Endothelial cell of umbilical vein (primary cell): ENCODE data around the gene GPR173. TPM values are rescaled to one million over a fixed set of nuclear protein-coding genes. Genes with fewer than 3 reads are reported as not detected.

Source experiments
- BruUV-seq: library from RNA; stranded (reverse); fragments of 400-500 nt; replicated peaks from 2 replicates; lab custom pipeline; 2021; lab: Mats Ljungman, UMichigan
- CTCF ChIA-PET: fragments of 300-600, 350-600 bp; sonication (Branson Sonifier 250); formaldehyde crosslinking; loops from one replicate; lab custom pipeline; 2021; ENCODE audit warnings: antibody characterized with exemption, inconsistent platforms; lab: Charles Lee
- POLR2A ChIA-PET: fragments of 300-600, 350-600 bp; sonication (Branson Sonifier 250); formaldehyde crosslinking; loops from one replicate; lab custom pipeline; 2021; ENCODE audit warnings: antibody characterized with exemption, inconsistent platforms; lab: Charles Lee
- DNase-seq: peaks from one replicate; pipeline ENCODE4 v3.0.0-alpha.2; 2011; ENCODE audit warnings: low read depth, low spot score
- FAIRE-seq: peaks from 2 replicates; lab custom pipeline; 2011; peaks lifted over from hg19 to GRCh38; lab: Jason Lieb, UNC
- H2AFZ ChIP-seq: 2 replicates; pipeline ENCODE4 v1.6.0; 2012; ENCODE audit warnings: low read depth, low read length, control low read depth, inconsistent platforms
- H3K27ac ChIP-seq: 2 replicates; pipeline ENCODE4 v1.5.1; 2011; ENCODE audit warnings: low read depth, mild to moderate bottlenecking, control low read depth, low read length, moderate library complexity; ENCODE audit not compliant: insufficient read depth
- H3K27me3 ChIP-seq, 2 experiments: 2 replicates each; pipeline versions ENCODE4 v1.6.0 to v1.6.1; 2011; ENCODE audit warnings: low read length in 2 of 2, mixed read lengths in 1 of 2; ENCODE audit not compliant: control insufficient read depth in 2 of 2, insufficient read depth in 2 of 2
- H3K36me3 ChIP-seq, 2 experiments: 2 replicates in 1 of 2; 3 replicates in 1 of 2; pipeline ENCODE4 v1.5.1; 2011; ENCODE audit warnings: low read length in 2 of 2, mild to moderate bottlenecking in 1 of 2, moderate library complexity in 1 of 2; ENCODE audit not compliant: control insufficient read depth in 2 of 2, insufficient read depth in 2 of 2; ENCODE audit errors: extremely low read depth in 1 of 2
- H3K4me1 ChIP-seq: 3 replicates; pipeline ENCODE4 v1.5.1; 2011; ENCODE audit warnings: mild to moderate bottlenecking, low read length; ENCODE audit not compliant: control insufficient read depth, insufficient read depth; ENCODE audit errors: extremely low read depth
- H3K4me2 ChIP-seq: 2 replicates; pipeline ENCODE4 v1.6.1; 2011; ENCODE audit warnings: low read length, control low read depth, mixed read lengths; ENCODE audit not compliant: insufficient read depth
- H3K4me3 ChIP-seq, 3 experiments: fragments of 200-600 bp in 1 of 3; sonication (generic), shearing (Covaris generic) in 1 of 3; replicated peaks in 1 of 3; 2 replicates each; pipeline ENCODE4 v1.5.1; 2011 to 2016; ENCODE audit warnings: control low read depth in 3 of 3, low read length in 3 of 3, mild to moderate bottlenecking in 2 of 3, inconsistent platforms in 1 of 3, low read depth in 1 of 3, moderate library complexity in 1 of 3; ENCODE audit not compliant: insufficient read depth in 1 of 3
- H3K79me2 ChIP-seq: 2 replicates; pipeline ENCODE4 v1.6.0; 2012; ENCODE audit warnings: low read length, inconsistent platforms; ENCODE audit not compliant: control insufficient read depth, insufficient read depth
- H3K9ac ChIP-seq: replicated peaks from 2 replicates; pipeline ENCODE3; 2011; ENCODE audit warnings: low read length, control low read depth; ENCODE audit not compliant: insufficient read depth; ENCODE audit errors: extremely low read depth
- H3K9me1 ChIP-seq: replicated peaks from 3 replicates; pipeline ENCODE4 v1.6.0; 2011; ENCODE audit warnings: mild to moderate bottlenecking, low read length; ENCODE audit not compliant: control insufficient read depth, insufficient read depth; ENCODE audit errors: extremely low read depth
- H3K9me3 ChIP-seq: replicated peaks from 2 replicates; pipeline ENCODE4 v1.5.1; 2012; ENCODE audit warnings: low read length, inconsistent platforms; ENCODE audit not compliant: control insufficient read depth, insufficient read depth
- H4K20me1 ChIP-seq: replicated peaks from 2 replicates; pipeline ENCODE3; 2011; ENCODE audit warnings: mild to moderate bottlenecking, low read length; ENCODE audit not compliant: control insufficient read depth, insufficient read depth; ENCODE audit errors: extremely low read depth
- EZH2 ChIP-seq: IDR thresholded peaks from 2 replicates; pipeline ENCODE4 v1.6.1; 2012; ENCODE audit warnings: borderline replicate concordance, low read depth, mild to moderate bottlenecking, moderate library complexity, low read length, inconsistent platforms; ENCODE audit not compliant: severe bottlenecking
- FOS ChIP-seq: IDR thresholded peaks from 2 replicates; pipeline ENCODE4 v1.6.1; 2011; ENCODE audit warnings: mild to moderate bottlenecking, low read length, moderate library complexity, borderline replicate concordance; ENCODE audit not compliant: insufficient read depth
- GATA2 ChIP-seq: IDR thresholded peaks from 2 replicates; pipeline ENCODE4 v1.7.0; 2011; ENCODE audit warnings: low read depth, mild to moderate bottlenecking, moderate library complexity, mixed read lengths, low read length; ENCODE audit not compliant: insufficient read length, insufficient read depth
- JUN ChIP-seq: IDR thresholded peaks from 2 replicates; pipeline ENCODE4 v1.6.1; 2011; ENCODE audit warnings: borderline replicate concordance, low read depth; ENCODE audit not compliant: insufficient read length, insufficient read depth
- MYC ChIP-seq: IDR thresholded peaks from one replicate; pipeline ENCODE4 v1.6.1; 2011; ENCODE audit warnings: mild to moderate bottlenecking, low read depth, low read length
- POLR2A ChIP-seq: IDR thresholded peaks from 2 replicates; pipeline ENCODE4 v1.6.1; 2012; ENCODE audit warnings: low read depth, mild to moderate bottlenecking, control low read depth, low read length
- POLR2AphosphoS5 ChIP-seq: IDR thresholded peaks from 2 replicates; pipeline ENCODE4 v1.6.1; 2012; ENCODE audit warnings: low read depth, mild to moderate bottlenecking, control low read depth, low read length, moderate library complexity; ENCODE audit not compliant: insufficient read depth
- dilution Hi-C: fragments of 300-500 bp; cut with MboI; formaldehyde crosslinking; loops from one replicate; pipeline ENCODE4 v1.15.0; 2019; ENCODE audit warnings: low sequenced_read_pairs; ENCODE audit not compliant: extremely low pct_ligation_motif_present
- intact Hi-C: fragments of 100-400 bp; cut with micrococcal nuclease; formaldehyde crosslinking; loops from one replicate; pipeline ENCODE4 v1.10.0; 2022
- polyA plus RNA-seq, 4 experiments: library from polyadenylated mRNA; depleted of rRNA in 3 of 4; stranded (reverse) in 3 of 4; unstranded in 1 of 4; fragments of >200 nt; gene quantifications; 2 replicates each; pipeline versions ENCODE4 v1.2.1 to v1.2.3, GENCODE V29; 2011 to 2012; ENCODE audit warnings: missing spikeins in 1 of 4
- total RNA-seq: library from RNA; stranded (reverse); gene quantifications from 2 replicates; pipeline ENCODE4 v1.2.3, GENCODE V29; 2021
- TF ChIP-seq, protein P1 (sequence below): IDR thresholded peaks from 2 replicates; pipeline ENCODE4 v1.6.1; 2011; ENCODE audit not compliant: insufficient read depth, insufficient read length
- TF ChIP-seq, protein P2 (sequence below), 2 donors: IDR thresholded peaks; 1 replicate in 1 of 2; 2 replicates in 1 of 2; pipeline ENCODE4 v1.5.1; 2011; ENCODE audit warnings: low read length in 2 of 2, mild to moderate bottlenecking in 2 of 2, moderate library complexity in 2 of 2, control low read depth in 1 of 2, inconsistent platforms in 1 of 2, low read depth in 1 of 2; ENCODE audit not compliant: insufficient read depth in 1 of 2; ENCODE audit errors: extremely low read depth in 1 of 2

Gene GPR173
- total and polyA plus RNA-seq, 2 donors (not counting 3 experiments of a cell fraction or from before 2014, with no cell fraction given) = 9.2 to 11.3 TPM

DNA sequence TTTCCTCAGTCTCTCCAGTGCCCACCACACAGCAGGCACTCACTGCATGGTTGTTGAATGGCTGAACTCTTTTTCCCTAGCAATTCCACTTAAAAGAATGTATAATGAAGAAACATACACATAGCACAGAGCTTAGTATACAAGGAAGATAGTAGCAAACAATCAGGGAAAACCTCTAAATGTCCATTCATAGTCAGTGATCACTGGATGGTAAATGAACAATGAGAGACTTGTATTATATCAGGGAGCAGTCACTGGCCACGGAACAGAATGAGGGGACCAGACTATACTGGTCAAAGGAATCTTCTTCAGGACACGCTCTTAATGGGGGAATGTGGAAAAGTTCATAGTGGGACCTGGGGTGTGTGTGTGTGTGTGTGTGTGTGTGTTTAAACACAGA, 46.6 kb upstream of the GPR173 start:
- H3K4me2 ChIP-seq = no peak overlapping the region
- no peaks in the 10 kb centered on the region for H3K9me3 ChIP-seq
- no peaks in the 10 kb centered on the region for H4K20me1 ChIP-seq
- peaks cover 3 to 7% of the 10 kb centered on the region in 2 experiments for H3K27me3 ChIP-seq
- H3K9me1 ChIP-seq = no peaks in the 10 kb centered on the region
- POLR2A ChIA-PET = no interaction called here
- CTCF ChIA-PET = no interaction called here
- FAIRE-seq (no peak), DNase-seq (no peak)
- TF ChIP-seq, protein P1, sequence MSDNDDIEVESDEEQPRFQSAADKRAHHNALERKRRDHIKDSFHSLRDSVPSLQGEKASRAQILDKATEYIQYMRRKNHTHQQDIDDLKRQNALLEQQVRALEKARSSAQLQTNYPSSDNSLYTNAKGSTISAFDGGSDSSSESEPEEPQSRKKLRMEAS = no peak
- no peak overlapping the region for H2AFZ ChIP-seq
- BruUV-seq = no TSS peak
- H3K9ac ChIP-seq = no peak overlapping the region
- H3K4me1 ChIP-seq = no peaks in the 10 kb centered on the region
- intact Hi-C loops = no loop called here
- no peak overlapping the region for H3K27ac ChIP-seq
- dilution Hi-C loops = no loop called here
- no peaks in the 10 kb centered on the region for H3K79me2 ChIP-seq
- H3K4me3 ChIP-seq = no peak overlapping the region
- no peaks in the 10 kb centered on the region for H3K36me3 ChIP-seq

DNA sequence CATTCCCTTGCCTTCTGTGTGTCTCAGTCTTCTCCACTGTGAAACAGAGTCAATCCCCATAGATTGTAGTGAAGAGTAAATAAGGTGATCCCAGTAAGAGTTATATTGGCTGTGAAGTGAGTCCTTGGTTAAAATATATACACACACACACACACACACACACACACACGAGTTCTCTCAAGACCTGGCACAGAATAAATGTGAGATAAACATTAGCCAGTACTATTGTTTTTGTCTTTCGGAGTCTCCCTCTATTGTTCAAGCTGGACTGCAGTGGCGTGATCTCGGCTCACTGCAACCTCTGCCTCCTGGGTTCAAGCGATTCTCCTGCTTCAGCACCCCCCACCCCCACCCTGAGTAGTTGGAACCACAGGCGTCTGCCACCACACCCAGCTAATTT, 45.5 kb upstream of the GPR173 start:
- no peak overlapping the region for H2AFZ ChIP-seq
- TF ChIP-seq EZH2 (no peak), JUN (no peak), MYC (no peak), FOS (no peak), POLR2AphosphoS5 (no peak), GATA2 (no peak), POLR2A (no peak)
- TF ChIP-seq, protein P1 = no peak
- TF ChIP-seq, protein P2, sequence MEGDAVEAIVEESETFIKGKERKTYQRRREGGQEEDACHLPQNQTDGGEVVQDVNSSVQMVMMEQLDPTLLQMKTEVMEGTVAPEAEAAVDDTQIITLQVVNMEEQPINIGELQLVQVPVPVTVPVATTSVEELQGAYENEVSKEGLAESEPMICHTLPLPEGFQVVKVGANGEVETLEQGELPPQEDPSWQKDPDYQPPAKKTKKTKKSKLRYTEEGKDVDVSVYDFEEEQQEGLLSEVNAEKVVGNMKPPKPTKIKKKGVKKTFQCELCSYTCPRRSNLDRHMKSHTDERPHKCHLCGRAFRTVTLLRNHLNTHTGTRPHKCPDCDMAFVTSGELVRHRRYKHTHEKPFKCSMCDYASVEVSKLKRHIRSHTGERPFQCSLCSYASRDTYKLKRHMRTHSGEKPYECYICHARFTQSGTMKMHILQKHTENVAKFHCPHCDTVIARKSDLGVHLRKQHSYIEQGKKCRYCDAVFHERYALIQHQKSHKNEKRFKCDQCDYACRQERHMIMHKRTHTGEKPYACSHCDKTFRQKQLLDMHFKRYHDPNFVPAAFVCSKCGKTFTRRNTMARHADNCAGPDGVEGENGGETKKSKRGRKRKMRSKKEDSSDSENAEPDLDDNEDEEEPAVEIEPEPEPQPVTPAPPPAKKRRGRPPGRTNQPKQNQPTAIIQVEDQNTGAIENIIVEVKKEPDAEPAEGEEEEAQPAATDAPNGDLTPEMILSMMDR (IDR thresholded peaks at IDR 0.05; ENCODE audit: extremely low read depth in 1 of 2, insufficient read depth in 1 of 2, low read depth in 1 of 2, low read length in 2 of 2) = no peak
- no peak overlapping the region for H3K4me2 ChIP-seq
- H3K9me1 ChIP-seq = no peaks in the 10 kb centered on the region
- ChIA-PET POLR2A (no interaction called here), CTCF (no interaction called here)
- H4K20me1 ChIP-seq = no peaks in the 10 kb centered on the region
- peaks cover 3 to 9% of the 10 kb centered on the region in 2 experiments for H3K27me3 ChIP-seq
- H3K4me1 ChIP-seq = no peaks in the 10 kb centered on the region
- dilution Hi-C loops (no loop called here), intact Hi-C loops (no loop called here)
- FAIRE-seq (no peak), DNase-seq (no peak)
- H3K36me3 ChIP-seq = no peaks in the 10 kb centered on the region
- H3K9me3 ChIP-seq = no peaks in the 10 kb centered on the region
- no peaks in the 10 kb centered on the region for H3K79me2 ChIP-seq
- no peak overlapping the region for H3K27ac ChIP-seq
- no peak overlapping the region for H3K4me3 ChIP-seq
- H3K9ac ChIP-seq = no peak overlapping the region
- BruUV-seq = no TSS peak
